Measurements from ENCODE around the gene RSKR.

Gene RSKR

GRCh38 chr17:28612531-28612930, 1.5 kb downstream of the RSKR start:
- TF ChIP-seq TAF1 (IDR thresholded peaks at IDR 0.05; ENCODE audit: borderline replicate concordance, insufficient read depth, low read length) (no peak), REST (IDR thresholded peaks at IDR 0.05; ENCODE audit: insufficient read depth in 1 of 2, low read depth in 2 of 2, low read length in 2 of 2) (no peak)

GRCh38 chr17:28610376-28610775, 3.6 kb downstream of the RSKR start:
- TF ChIP-seq POLR2AphosphoS5 (IDR thresholded peaks at IDR 0.05; ENCODE audit: low read depth, low read length) (no peak; the same call in 1 of the 2 replicates), FOXP2 (optimal IDR thresholded peaks at IDR 0.05; ENCODE audit: borderline replicate concordance, extremely low read depth, extremely low read length, insufficient read depth) (no peak), SIN3A (IDR thresholded peaks at IDR 0.05; ENCODE audit: borderline replicate concordance, insufficient read depth, low read length) (no peak)

GRCh38 chr17:28599311-28600184, 14.4 kb downstream of the RSKR start:
- TF ChIP-seq SIN3A (IDR thresholded peaks at IDR 0.05; ENCODE audit: borderline replicate concordance, insufficient read depth, low read length) (peak; percentile 87; the same call in 1 of the 2 replicates), REST (IDR thresholded peaks at IDR 0.05; ENCODE audit: insufficient read depth in 1 of 2, low read depth in 2 of 2, low read length in 2 of 2) (no peak; a peak in 1 of 4 replicates)

GRCh38 chr17:28598799-28599310, 15.1 kb downstream of the RSKR start, which contains the start of gene SPAG5:
Gene SPAG5 (minus strand): TSS chr17:28599025. CDS start chr17:28598946, 79 bp downstream.
- TF ChIP-seq REST (IDR thresholded peaks at IDR 0.05; ENCODE audit: insufficient read depth in 1 of 2, low read depth in 2 of 2, low read length in 2 of 2) (no peak), FOXP2 (optimal IDR thresholded peaks at IDR 0.05; ENCODE audit: borderline replicate concordance, extremely low read depth, extremely low read length, insufficient read depth) (peak; percentile 58), TAF1 (IDR thresholded peaks at IDR 0.05; ENCODE audit: borderline replicate concordance, insufficient read depth, low read length) (peak; percentile 77; the same call in 1 of the 2 replicates), POLR2AphosphoS5 (IDR thresholded peaks at IDR 0.05; ENCODE audit: low read depth, low read length) (peak; percentile 86; the same call in 1 of the 2 replicates), SIN3A (IDR thresholded peaks at IDR 0.05; ENCODE audit: borderline replicate concordance, insufficient read depth, low read length) (0 out of 2 replicates have a peak, but pooled peaks have one; percentile 29)

- TF ChIP-seq TAF1 (IDR thresholded peaks at IDR 0.05; ENCODE audit: borderline replicate concordance, insufficient read depth, low read length) (no peak), REST (IDR thresholded peaks at IDR 0.05; ENCODE audit: insufficient read depth in 1 of 2, low read depth in 2 of 2, low read length in 2 of 2) (no peak), FOXP2 (optimal IDR thresholded peaks at IDR 0.05; ENCODE audit: borderline replicate concordance, extremely low read depth, extremely low read length, insufficient read depth) (no peak), SIN3A (IDR thresholded peaks at IDR 0.05; ENCODE audit: borderline replicate concordance, insufficient read depth, low read length) (no peak), POLR2AphosphoS5 (IDR thresholded peaks at IDR 0.05; ENCODE audit: low read depth, low read length) (no peak; the same call in 1 of the 2 replicates)
Observed at GRCh38 chr17:28598389-28598788, 15.6 kb downstream of the RSKR start.
